Natural killer cell treated with Interleukin-12 subunit alpha and Interleukin-12 subunit beta and Interleukin-15 and Interleukin-18, amount 100 ng/mL, for 72 hours (primary cell): ENCODE data around the gene RAN. TPM values are rescaled to one million over a fixed set of nuclear protein-coding genes. Genes with fewer than 3 reads are reported as not detected.
"Not testable (repeated sequence)": the region's sequence is repeated elsewhere in the genome, so short reads cannot be mapped to it uniquely, and the experiment has no call there.

ENCODE experiments used
- ATAC-seq, 2 donors: fragments of 150-1000 bp; cut with Tn5 transposase in 1 of 2; sonication (Bioruptor Pico), chemical (Tn5 transposase) in 1 of 2; 2 replicates each; pipeline ENCODE4 v1.10.0; 2021
- DNase-seq: peaks from one replicate; pipeline ENCODE4 v3.0.0; 2022; ENCODE audit warnings: low spot score
- H3K27ac Mint-ChIP-seq, 2 donors: 1 replicate in 1 of 2; 2 replicates in 1 of 2; pipeline ENCODE4 v1.8.0; 2022; ENCODE audit warnings: mixed read lengths in 2 of 2, mild to moderate bottlenecking in 1 of 2, moderate library complexity in 1 of 2
- H3K27me3 Mint-ChIP-seq, 2 donors: 1 replicate in 1 of 2; 2 replicates in 1 of 2; pipeline ENCODE4 v1.8.0; 2022; ENCODE audit warnings: mixed read lengths in 2 of 2
- H3K36me3 Mint-ChIP-seq: one replicate; pipeline ENCODE4 v1.8.0; 2022; ENCODE audit warnings: mixed read lengths
- H3K4me1 Mint-ChIP-seq, 2 donors: 1 replicate in 1 of 2; 2 replicates in 1 of 2; pipeline ENCODE4 v1.8.0; 2022; ENCODE audit warnings: low read depth in 2 of 2, mixed read lengths in 2 of 2, mild to moderate bottlenecking in 1 of 2
- H3K4me3 Mint-ChIP-seq: one replicate; pipeline ENCODE4 v1.8.0; 2022; ENCODE audit warnings: mixed read lengths
- H3K9me3 Mint-ChIP-seq: 2 replicates; pipeline ENCODE4 v1.8.0; 2022; ENCODE audit warnings: mixed read lengths
- total RNA-seq, 2 donors: library from RNA; stranded (reverse); gene quantifications; one replicate each; pipeline ENCODE4 v1.2.3, GENCODE V29; 2022

RAN gene
- total RNA-seq, 2 donors from 2014 or later = 1,073 to 1,486 TPM

DNA sequence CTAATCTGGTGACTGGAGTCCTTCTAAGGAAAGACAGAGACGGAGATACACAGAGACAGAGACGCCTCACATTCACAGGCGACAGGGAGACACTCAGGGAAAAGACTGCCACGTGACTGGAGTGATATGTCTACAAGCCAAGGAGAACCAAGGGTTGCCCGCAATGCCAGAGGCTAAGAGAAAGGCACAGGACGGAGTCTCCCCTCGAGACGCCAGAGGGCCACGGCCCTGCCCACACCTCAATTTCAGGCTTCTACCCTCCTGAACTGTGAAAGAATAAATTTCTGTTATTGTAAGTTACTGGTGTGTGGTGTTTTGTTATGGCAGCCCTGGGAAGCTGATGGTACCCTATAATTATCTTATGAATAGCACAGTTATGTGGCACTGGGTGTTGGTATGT lies 11.6 kb upstream of the RAN start:
- H3K4me1 Mint-ChIP-seq = no peaks in the 10 kb centered on the region

DNA sequence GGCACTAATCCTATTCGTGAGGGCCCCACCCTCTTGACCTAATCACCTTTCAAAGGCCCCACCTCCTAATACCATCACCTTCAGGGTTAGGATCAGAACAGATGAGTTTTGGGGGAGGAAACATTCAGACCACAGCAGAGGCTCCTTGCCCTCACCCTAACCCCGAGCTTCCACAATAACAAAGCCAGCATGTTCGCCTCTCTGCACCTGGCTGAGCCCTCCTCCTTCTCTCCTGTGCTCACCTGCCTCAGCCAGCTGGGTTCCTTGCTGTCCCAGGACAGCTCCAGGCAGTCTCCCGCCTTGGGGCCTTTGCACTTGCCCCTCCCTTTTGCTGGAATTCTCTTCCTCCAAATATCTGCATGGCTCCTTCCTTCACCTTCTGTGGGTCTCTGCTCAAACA lies 9.7 kb upstream of the RAN start:
- DNase-seq (no peak), ATAC-seq (no peak)
- H3K4me3 Mint-ChIP-seq = no peak overlapping the region
- H3K4me1 Mint-ChIP-seq = no peaks in the 10 kb centered on the region
- H3K27me3 Mint-ChIP-seq = peaks cover 2 to 4% of the 10 kb centered on the region in 2 donors
- H3K36me3 Mint-ChIP-seq = no peaks in the 10 kb centered on the region
- no peak overlapping the region for H3K27ac Mint-ChIP-seq
- H3K9me3 Mint-ChIP-seq = no peaks in the 10 kb centered on the region

More for the DNA sequence above, 11.6 kb upstream of the RAN start:
- no peak overlapping the region for H3K4me3 Mint-ChIP-seq
- DNase-seq = no peak
- peaks cover 8% of the 10 kb centered on the region in 2 donors for H3K27me3 Mint-ChIP-seq
- H3K36me3 Mint-ChIP-seq = no peaks in the 10 kb centered on the region
- H3K9me3 Mint-ChIP-seq = no peaks in the 10 kb centered on the region
- ATAC-seq = no peak
- no peak overlapping the region for H3K27ac Mint-ChIP-seq

DNA sequence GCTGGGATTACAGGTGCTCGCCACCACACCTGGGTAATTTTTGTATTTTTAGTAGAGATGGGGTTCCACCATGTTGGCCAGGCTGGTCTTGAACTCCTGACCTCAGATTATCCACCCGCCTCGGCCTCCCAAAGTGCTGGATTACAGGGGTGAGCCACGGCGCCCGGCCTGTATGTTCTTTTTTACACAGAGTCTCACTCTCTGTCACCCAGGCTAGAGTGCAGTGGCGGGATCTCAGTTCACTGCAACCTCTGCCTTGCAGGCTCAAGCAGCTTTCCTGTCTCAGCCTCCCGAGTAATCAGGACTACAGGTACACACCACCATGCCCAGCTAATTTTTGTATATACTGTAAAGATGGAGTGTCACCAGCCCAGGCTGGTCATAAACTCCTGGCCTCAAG lies 9.1 kb upstream of the RAN start:
- not testable (repeated sequence) for H3K4me1 Mint-ChIP-seq, H3K36me3 Mint-ChIP-seq, H3K27me3 Mint-ChIP-seq, ATAC-seq, H3K9me3 Mint-ChIP-seq, H3K27ac Mint-ChIP-seq, DNase-seq, H3K4me3 Mint-ChIP-seq

DNA sequence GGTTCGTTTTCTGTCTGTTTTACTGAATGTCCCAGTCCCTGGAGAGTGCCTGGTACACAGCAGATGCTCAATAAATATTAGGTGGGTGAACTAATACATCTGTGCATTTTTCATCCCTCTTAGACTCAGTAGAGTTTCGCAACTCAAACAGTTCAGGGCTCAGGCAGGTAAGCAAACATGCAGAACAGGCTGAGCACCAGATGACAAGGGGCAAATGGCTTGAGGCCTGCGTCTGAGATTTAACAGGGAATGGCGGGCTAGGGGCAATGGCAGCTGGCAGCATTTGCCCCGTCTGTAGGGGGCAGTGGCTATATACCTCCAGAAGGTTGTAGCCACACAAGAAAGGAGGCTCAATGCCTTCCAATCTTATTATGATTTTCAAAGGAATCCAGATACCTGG lies 8.6 kb upstream of the RAN start:
- Mint-ChIP-seq H3K36me3 (no peaks in the 10 kb centered on the region), H3K27ac (no peak overlapping the region), H3K9me3 (no peaks in the 10 kb centered on the region), H3K27me3 (peaks cover 0 to 3% of the 10 kb centered on the region in 2 donors), H3K4me3 (no peak overlapping the region), H3K4me1 (no peaks in the 10 kb centered on the region)
- no peak for DNase-seq
- ATAC-seq = no peak

DNA sequence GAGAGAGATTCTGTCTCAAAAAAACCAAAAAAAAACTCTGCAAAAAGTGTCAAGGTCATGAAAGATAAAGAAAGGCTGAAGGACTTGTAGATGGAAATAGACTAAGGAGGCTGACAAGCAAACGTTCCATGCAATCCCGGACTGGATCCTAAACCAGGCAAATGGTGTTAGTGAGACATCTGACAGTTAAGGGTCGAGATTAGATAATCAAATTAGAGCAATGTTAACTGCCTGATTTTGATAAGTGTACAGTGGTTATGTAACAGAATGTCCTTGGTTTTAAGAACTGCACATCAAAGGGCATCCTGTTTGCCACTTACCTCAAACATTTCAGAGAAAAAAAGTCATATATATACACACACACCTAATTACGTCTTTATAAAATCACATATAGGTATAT lies 3.5 kb upstream of the RAN start:
- H3K9me3 Mint-ChIP-seq = no peaks in the 10 kb centered on the region
- no peak overlapping the region for H3K27ac Mint-ChIP-seq
- H3K4me1 Mint-ChIP-seq = peaks cover 14 to 16% of the 10 kb centered on the region in 2 donors
- H3K27me3 Mint-ChIP-seq = peaks cover 0 to 3% of the 10 kb centered on the region in 2 donors
- no peak for DNase-seq
- no peak for ATAC-seq
- peaks cover 10% of the 10 kb centered on the region for H3K36me3 Mint-ChIP-seq
- H3K4me3 Mint-ChIP-seq = no peak overlapping the region

DNA sequence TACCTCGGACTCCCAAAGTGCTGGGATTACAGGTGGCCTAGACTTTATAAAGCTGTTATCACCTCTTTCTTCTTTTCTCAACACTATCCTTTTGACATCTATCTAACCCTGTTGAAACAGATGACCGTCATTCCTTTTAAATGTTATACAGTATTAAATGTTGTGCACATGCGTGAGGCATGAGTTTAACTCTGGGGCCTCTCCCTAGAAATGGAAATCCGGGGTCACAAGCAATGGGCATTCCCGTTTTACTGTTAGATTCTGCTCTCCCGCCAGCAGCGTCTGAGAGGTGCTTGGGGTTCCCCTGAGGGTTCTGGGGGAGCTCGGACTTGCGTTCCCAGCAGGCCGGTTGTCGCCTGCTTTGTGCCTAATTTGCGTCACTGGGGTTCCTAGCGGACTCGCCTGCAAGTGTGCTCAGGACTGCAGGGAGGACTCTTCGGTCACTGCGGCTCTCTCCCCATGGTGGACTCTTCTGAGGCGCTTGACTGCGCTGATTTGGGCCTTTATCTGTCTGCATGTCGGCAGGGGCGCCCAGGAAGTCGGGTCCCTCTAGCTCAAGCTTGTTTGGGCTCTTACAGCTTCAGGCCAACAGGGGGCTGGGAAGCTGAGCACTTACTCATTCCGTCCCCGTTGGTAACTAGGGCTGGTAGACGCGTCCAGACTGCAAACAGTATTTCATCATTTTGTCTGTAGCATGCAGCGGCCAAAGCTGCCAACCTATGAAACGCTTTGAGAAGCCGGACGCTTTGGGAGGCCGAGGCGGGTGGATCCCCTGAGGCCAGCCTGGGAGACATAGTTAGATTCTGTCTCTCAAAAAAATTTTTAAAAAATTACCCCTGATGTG lies 1.2 kb upstream of the RAN start:
- H3K9me3 Mint-ChIP-seq = no peaks in the 10 kb centered on the region
- peaks cover 0 to 3% of the 10 kb centered on the region in 2 donors for H3K27me3 Mint-ChIP-seq
- peak overlapping the region; percentile 81 for H3K4me3 Mint-ChIP-seq
- ATAC-seq (peak; percentile 69 to 75), DNase-seq (peak; percentile 86)
- H3K27ac Mint-ChIP-seq = peak overlapping the region; percentile 82
- H3K4me1 Mint-ChIP-seq = peaks cover 24 to 35% of the 10 kb centered on the region in 2 donors
- H3K36me3 Mint-ChIP-seq = peaks cover 25% of the 10 kb centered on the region

DNA sequence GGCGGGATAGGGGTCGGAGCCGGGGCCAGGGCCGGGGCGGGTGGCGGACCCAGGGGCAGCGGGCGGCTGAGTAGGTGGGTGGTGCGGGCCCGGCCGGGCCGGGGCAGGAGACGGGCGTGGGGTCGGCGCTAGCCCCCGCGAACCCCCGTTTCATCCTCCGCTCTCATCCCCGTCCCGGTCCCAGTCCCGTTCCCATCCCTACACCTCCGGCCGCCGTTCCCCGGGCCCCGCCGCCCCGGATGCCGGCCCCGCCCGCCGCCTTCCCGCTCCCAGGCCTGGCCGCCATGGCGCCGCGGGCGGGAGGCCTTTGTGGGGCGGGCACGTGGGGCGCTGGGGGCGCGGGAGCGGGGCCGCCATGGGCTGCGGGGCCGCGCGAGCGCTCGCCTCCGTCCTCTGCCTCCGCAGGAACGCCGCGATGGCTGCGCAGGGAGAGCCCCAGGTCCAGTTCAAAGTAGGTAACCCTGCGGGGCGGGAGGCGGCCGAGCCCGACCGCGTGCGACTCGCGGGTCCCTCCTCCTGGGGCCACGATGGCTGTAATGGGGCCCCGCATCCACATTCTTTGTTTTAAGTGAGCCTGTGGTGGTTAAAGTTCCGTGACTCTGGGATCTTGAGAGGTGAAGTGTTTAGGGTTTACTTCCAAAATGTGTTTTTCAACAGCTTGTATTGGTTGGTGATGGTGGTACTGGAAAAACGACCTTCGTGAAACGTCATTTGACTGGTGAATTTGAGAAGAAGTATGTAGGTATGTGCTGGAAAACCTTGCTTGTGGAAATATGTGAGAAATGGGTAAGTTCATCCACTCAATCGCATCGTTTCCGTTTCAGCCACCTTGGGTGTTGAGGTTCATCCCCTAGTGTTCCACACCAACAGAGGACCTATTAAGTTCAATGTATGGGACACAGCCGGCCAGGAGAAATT lies 572 bp downstream of the RAN start:
- peak overlapping the region; percentile 88 to 91 for H3K27ac Mint-ChIP-seq
- no peaks in the 10 kb centered on the region for H3K9me3 Mint-ChIP-seq
- DNase-seq = peak; percentile 67
- peak; percentile 56 to 71 for ATAC-seq
- H3K36me3 Mint-ChIP-seq = peaks cover 43% of the 10 kb centered on the region
- no peaks in the 10 kb centered on the region for H3K27me3 Mint-ChIP-seq
- peak overlapping the region; percentile 94 for H3K4me3 Mint-ChIP-seq
- H3K4me1 Mint-ChIP-seq = peaks cover 30 to 50% of the 10 kb centered on the region in 2 donors

DNA sequence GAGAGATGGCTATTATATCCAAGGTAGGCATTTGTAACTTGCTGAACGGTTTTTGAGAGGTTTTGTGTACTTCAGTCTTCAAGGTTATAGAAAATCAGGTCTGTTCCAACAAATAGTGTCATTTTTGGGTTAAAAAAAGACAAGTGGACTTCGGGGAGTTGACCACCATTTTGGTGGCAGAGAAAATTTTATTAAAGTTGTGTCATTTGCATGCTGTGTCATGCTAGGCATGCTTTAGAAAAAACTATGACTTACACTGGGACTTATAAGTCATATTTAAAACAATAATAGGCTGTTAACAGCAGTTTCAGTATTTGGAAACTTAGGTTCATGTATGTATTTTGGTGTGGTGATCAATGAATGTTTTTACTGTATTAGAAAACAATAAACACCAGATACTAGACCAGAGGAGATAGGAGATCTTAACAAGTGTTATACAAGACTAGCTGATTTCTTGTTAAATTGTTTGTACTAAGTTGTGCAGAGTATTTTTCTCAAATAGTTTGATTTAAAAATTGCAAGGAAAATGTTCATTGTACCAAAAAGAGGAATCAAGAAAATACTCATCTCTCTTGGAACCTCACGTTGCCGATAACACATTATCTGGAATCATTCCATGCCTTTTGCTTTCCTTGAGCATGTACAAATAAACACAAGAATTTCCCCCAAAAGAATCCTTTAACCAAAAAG lies 1.4 kb downstream of the RAN start:
- H3K36me3 Mint-ChIP-seq = peaks cover 48% of the 10 kb centered on the region
- ATAC-seq (no peak), DNase-seq (no peak)
- no peaks in the 10 kb centered on the region for H3K9me3 Mint-ChIP-seq
- peak overlapping the region; percentile 88 to 91 for H3K27ac Mint-ChIP-seq
- no peaks in the 10 kb centered on the region for H3K27me3 Mint-ChIP-seq
- peak overlapping the region; percentile 94 for H3K4me3 Mint-ChIP-seq
- H3K4me1 Mint-ChIP-seq = peaks cover 33 to 55% of the 10 kb centered on the region in 2 donors

DNA sequence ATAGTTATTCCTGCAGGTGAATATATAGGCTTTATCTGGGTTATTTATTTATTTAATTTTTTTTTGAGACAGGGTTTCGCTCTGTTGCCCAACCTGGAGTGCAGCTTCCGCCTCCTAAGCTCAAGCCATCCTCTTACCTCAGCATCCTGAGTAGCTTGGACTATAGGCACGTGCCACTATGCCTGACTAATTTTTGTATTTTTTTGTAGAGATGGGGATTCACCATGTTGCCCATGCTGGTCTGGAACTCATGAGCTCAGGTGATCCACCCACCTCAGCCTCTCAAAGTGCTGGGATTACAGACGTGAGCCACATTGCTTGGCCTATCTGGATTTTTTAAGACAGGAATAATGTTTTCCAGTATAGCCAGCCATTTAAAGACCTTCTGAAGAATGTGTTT lies 2.0 kb downstream of the RAN start:
- peak overlapping the region; percentile 60 to 91 for H3K27ac Mint-ChIP-seq
- DNase-seq (no peak), ATAC-seq (no peak)
- H3K27me3 Mint-ChIP-seq = no peaks in the 10 kb centered on the region
- peak overlapping the region; percentile 94 for H3K4me3 Mint-ChIP-seq
- no peaks in the 10 kb centered on the region for H3K9me3 Mint-ChIP-seq
- H3K36me3 Mint-ChIP-seq = peaks cover 48% of the 10 kb centered on the region
- peaks cover 33 to 55% of the 10 kb centered on the region in 2 donors for H3K4me1 Mint-ChIP-seq

DNA sequence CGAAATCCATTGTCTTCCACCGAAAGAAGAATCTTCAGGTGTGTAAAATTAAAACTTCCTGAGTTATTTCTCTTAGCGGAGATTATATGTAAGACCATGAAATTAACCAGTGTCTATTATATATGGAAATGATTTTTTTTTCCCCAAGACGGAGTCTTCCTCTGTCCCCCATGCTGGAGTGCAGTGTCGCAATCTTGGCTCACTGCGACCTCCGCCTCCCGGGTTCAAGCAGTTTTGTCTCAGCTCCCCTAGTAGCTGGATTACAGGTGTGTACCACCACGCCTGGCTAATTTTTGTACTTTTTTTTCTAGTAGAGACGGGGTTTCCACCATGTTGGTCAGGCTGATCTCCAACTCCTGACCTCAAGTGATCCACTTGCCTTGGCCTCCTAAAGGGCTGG lies 2.8 kb downstream of the RAN start:
- peak overlapping the region; percentile 94 for H3K4me3 Mint-ChIP-seq
- no peaks in the 10 kb centered on the region for H3K9me3 Mint-ChIP-seq
- peak overlapping the region; percentile 60 to 91 for H3K27ac Mint-ChIP-seq
- H3K4me1 Mint-ChIP-seq = peaks cover 42 to 64% of the 10 kb centered on the region in 2 donors
- DNase-seq (no peak), ATAC-seq (no peak)
- H3K27me3 Mint-ChIP-seq = no peaks in the 10 kb centered on the region
- peaks cover 48% of the 10 kb centered on the region for H3K36me3 Mint-ChIP-seq

DNA sequence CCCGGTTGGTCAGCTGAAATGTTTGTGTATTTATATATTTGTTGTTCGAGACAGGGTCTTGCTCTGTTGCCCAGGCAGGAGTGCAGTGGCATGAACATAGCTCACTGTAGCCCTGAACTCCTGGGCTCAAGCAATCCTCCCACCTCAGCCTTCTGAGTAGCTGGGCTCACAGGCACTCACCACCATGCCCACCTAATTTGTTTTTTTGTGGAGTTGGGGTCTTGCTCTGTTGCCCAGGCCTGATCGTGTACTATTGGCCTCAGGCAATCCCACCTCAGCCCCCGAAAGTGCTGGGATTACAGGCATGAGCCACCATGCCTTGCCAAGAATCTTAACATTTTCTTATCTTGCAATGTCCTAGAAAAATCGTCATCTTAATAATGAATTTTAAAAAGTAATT lies 3.3 kb downstream of the RAN start:
- Mint-ChIP-seq H3K4me1 (peaks cover 45 to 65% of the 10 kb centered on the region in 2 donors), H3K4me3 (peak overlapping the region; percentile 94), H3K9me3 (no peaks in the 10 kb centered on the region), H3K27me3 (no peaks in the 10 kb centered on the region), H3K36me3 (peaks cover 48% of the 10 kb centered on the region), H3K27ac (peak overlapping the region in 1 of 2 donors; percentile 91)
- no peak for ATAC-seq
- DNase-seq = no peak

DNA sequence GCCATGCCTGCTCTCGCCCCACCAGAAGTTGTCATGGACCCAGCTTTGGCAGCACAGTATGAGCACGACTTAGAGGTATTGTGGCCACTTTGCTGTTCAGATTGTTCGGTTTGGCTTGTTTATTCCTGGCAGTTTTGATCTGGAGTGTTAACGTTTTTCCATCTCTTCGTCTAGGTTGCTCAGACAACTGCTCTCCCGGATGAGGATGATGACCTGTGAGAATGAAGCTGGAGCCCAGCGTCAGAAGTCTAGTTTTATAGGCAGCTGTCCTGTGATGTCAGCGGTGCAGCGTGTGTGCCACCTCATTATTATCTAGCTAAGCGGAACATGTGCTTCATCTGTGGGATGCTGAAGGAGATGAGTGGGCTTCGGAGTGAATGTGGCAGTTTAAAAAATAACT lies 3.8 kb downstream of the RAN start:
- H3K4me3 Mint-ChIP-seq, H3K9me3 Mint-ChIP-seq, ATAC-seq, DNase-seq, H3K27me3 Mint-ChIP-seq: not testable (repeated sequence)
- peaks cover 48% of the 10 kb centered on the region for H3K36me3 Mint-ChIP-seq
- peaks cover 48 to 68% of the 10 kb centered on the region in 2 donors for H3K4me1 Mint-ChIP-seq
- peak overlapping the region in 1 of 2 donors; percentile 91 for H3K27ac Mint-ChIP-seq

DNA sequence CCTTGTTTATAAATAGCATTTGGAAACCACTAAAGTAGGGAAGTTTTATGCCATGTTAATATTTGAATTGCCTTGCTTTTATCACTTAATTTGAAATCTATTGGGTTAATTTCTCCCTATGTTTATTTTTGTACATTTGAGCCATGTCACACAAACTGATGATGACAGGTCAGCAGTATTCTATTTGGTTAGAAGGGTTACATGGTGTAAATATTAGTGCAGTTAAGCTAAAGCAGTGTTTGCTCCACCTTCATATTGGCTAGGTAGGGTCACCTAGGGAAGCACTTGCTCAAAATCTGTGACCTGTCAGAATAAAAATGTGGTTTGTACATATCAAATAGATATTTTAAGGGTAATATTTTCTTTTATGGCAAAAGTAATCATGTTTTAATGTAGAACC lies 4.4 kb downstream of the RAN start:
- H3K27ac Mint-ChIP-seq = peak overlapping the region; percentile 4 to 91
- peaks cover 50 to 71% of the 10 kb centered on the region in 2 donors for H3K4me1 Mint-ChIP-seq
- DNase-seq (no peak), ATAC-seq (no peak)
- H3K9me3 Mint-ChIP-seq = no peaks in the 10 kb centered on the region
- peaks cover 48% of the 10 kb centered on the region for H3K36me3 Mint-ChIP-seq
- no peak overlapping the region for H3K4me3 Mint-ChIP-seq
- H3K27me3 Mint-ChIP-seq = no peaks in the 10 kb centered on the region
